Activated naive CD4-positive, alpha-beta T cell treated with anti-CD3 and anti-CD28 coated beads for 36 hours (primary cell): ENCODE results near the gene RGS7. TPM values are rescaled to one million over a fixed set of nuclear protein-coding genes. Genes with fewer than 3 reads are reported as not detected.
"Not testable (repeated sequence)": the region's sequence is repeated elsewhere in the genome, so short reads cannot be mapped to it uniquely, and the experiment has no call there.

Source experiments
- CTCF ChIA-PET: fragments of 350-600 bp; sonication (Branson Sonifier 250); formaldehyde crosslinking; loops from one replicate; lab custom pipeline; 2021; ENCODE audit warnings: antibody characterized with exemption; lab: Charles Lee
- DNase-seq: peaks from one replicate; pipeline ENCODE4 v3.0.0-alpha.2; 2020
- H3K27ac Mint-ChIP-seq: one replicate; pipeline ENCODE4 v1.8.0; 2021; ENCODE audit warnings: mild to moderate bottlenecking, mixed read lengths
- H3K27me3 Mint-ChIP-seq: one replicate; pipeline ENCODE4 v1.8.0; 2021; ENCODE audit warnings: low read depth, mixed read lengths
- H3K36me3 Mint-ChIP-seq: one replicate; pipeline ENCODE4 v1.8.0; 2021; ENCODE audit warnings: low read depth, mixed read lengths
- H3K4me1 Mint-ChIP-seq: one replicate; pipeline ENCODE4 v1.8.0; 2021; ENCODE audit warnings: low read depth, mixed read lengths
- H3K4me3 Mint-ChIP-seq: one replicate; pipeline ENCODE4 v1.8.0; 2021; ENCODE audit warnings: mild to moderate bottlenecking, moderate library complexity, mixed read lengths
- H3K9me3 Mint-ChIP-seq: one replicate; pipeline ENCODE4 v1.8.0; 2021; ENCODE audit warnings: mixed read lengths
- intact Hi-C: fragments of 100-400 bp; cut with micrococcal nuclease; formaldehyde crosslinking; loops from one replicate; pipeline ENCODE4 v1.15.1; 2023
- total RNA-seq, 2 experiments: library from RNA; stranded (reverse); gene quantifications; one replicate each; pipeline ENCODE4 v1.2.3, GENCODE V29; 2021

The RGS7 gene
- total RNA-seq, 2 experiments from 2014 or later, result not detected

- Mint-ChIP-seq H3K9me3 (no peaks in the 10 kb centered on the region), H3K36me3 (no peaks in the 10 kb centered on the region), H3K4me1 (no peaks in the 10 kb centered on the region), H3K27me3 (no peaks in the 10 kb centered on the region), H3K27ac (no peak overlapping the region), H3K4me3 (no peak overlapping the region)
- CTCF ChIA-PET, result no interaction called here
- no peak for DNase-seq
- intact Hi-C loops, result no loop called here
Measured at GRCh38 chr1:240806200-240806745, 550.7 kb downstream of the RGS7 start.

- CTCF ChIA-PET, result no interaction called here
- Mint-ChIP-seq H3K4me1 (no peaks in the 10 kb centered on the region), H3K27me3 (no peaks in the 10 kb centered on the region), H3K36me3 (no peaks in the 10 kb centered on the region), H3K4me3 (no peak overlapping the region), H3K9me3 (no peaks in the 10 kb centered on the region), H3K27ac (no peak overlapping the region)
- DNase-seq, result no peak
- intact Hi-C loops, result no loop called here
Measured at GRCh38 chr1:240804475-240804874, 552.5 kb downstream of the RGS7 start.

- Mint-ChIP-seq H3K27me3 (no peaks in the 10 kb centered on the region), H3K36me3 (no peaks in the 10 kb centered on the region), H3K4me1 (no peaks in the 10 kb centered on the region), H3K9me3 (no peaks in the 10 kb centered on the region), H3K4me3 (no peak overlapping the region), H3K27ac (no peak overlapping the region)
- intact Hi-C loops, result no loop called here
- CTCF ChIA-PET, result no interaction called here
- DNase-seq, result no peak
Measured at GRCh38 chr1:240803151-240803550, 553.9 kb downstream of the RGS7 start.

- no peak overlapping the region for H3K4me3 Mint-ChIP-seq
- intact Hi-C loops, result no loop called here
- CTCF ChIA-PET, result no interaction called here
Measured at GRCh38 chr1:240802271-240802670, 554.7 kb downstream of the RGS7 start.

GRCh38 chr1:240801442-240801841, 555.6 kb downstream of the RGS7 start:
- no peak for DNase-seq
- intact Hi-C loops, result no loop called here
- Mint-ChIP-seq H3K36me3 (no peaks in the 10 kb centered on the region), H3K9me3 (no peaks in the 10 kb centered on the region), H3K27me3 (no peaks in the 10 kb centered on the region), H3K4me3 (no peak overlapping the region), H3K27ac (no peak overlapping the region), H3K4me1 (no peaks in the 10 kb centered on the region)
- CTCF ChIA-PET, result no interaction called here

More at GRCh38 chr1:240802271-240802670, 554.7 kb downstream of the RGS7 start:
- DNase-seq, result no peak
- no peaks in the 10 kb centered on the region for H3K9me3 Mint-ChIP-seq
- no peaks in the 10 kb centered on the region for H3K36me3 Mint-ChIP-seq
- no peaks in the 10 kb centered on the region for H3K4me1 Mint-ChIP-seq
- no peaks in the 10 kb centered on the region for H3K27me3 Mint-ChIP-seq
- H3K27ac Mint-ChIP-seq, result no peak overlapping the region

GRCh38 chr1:240800291-240800690, 556.7 kb downstream of the RGS7 start:
- H3K27me3 Mint-ChIP-seq, result no peaks in the 10 kb centered on the region
- H3K27ac Mint-ChIP-seq, result no peak overlapping the region
- intact Hi-C loops, result no loop called here
- H3K9me3 Mint-ChIP-seq, result no peaks in the 10 kb centered on the region
- H3K4me1 Mint-ChIP-seq, result no peaks in the 10 kb centered on the region
- no peak for DNase-seq
- no peaks in the 10 kb centered on the region for H3K36me3 Mint-ChIP-seq
- no peak overlapping the region for H3K4me3 Mint-ChIP-seq
- CTCF ChIA-PET, result interaction anchor here (0.7 kb wide), 1 partner anchor 83 kb away, joined by 3 read pairs; no protein-coding TSS in a partner anchor

- CTCF ChIA-PET, result no interaction called here
- intact Hi-C loops, result no loop called here
- Mint-ChIP-seq H3K27me3 (no peaks in the 10 kb centered on the region), H3K36me3 (no peaks in the 10 kb centered on the region), H3K9me3 (no peaks in the 10 kb centered on the region), H3K4me3 (no peak overlapping the region), H3K4me1 (no peaks in the 10 kb centered on the region), H3K27ac (no peak overlapping the region)
- no peak for DNase-seq
Measured at GRCh38 chr1:240797050-240797449, 560.0 kb downstream of the RGS7 start.

- CTCF ChIA-PET, result no interaction called here
- no peak overlapping the region for H3K27ac Mint-ChIP-seq
- intact Hi-C loops, result no loop called here
- H3K4me3 Mint-ChIP-seq, result no peak overlapping the region
- peaks cover 2% of the 10 kb centered on the region for H3K9me3 Mint-ChIP-seq
- no peaks in the 10 kb centered on the region for H3K27me3 Mint-ChIP-seq
- no peaks in the 10 kb centered on the region for H3K36me3 Mint-ChIP-seq
- H3K4me1 Mint-ChIP-seq, result no peaks in the 10 kb centered on the region
- DNase-seq, result no peak
Measured at GRCh38 chr1:240794046-240794843, 562.8 kb downstream of the RGS7 start.

- no peak overlapping the region for H3K27ac Mint-ChIP-seq
- peaks cover 2% of the 10 kb centered on the region for H3K9me3 Mint-ChIP-seq
- no peak for DNase-seq
- no peak overlapping the region for H3K4me3 Mint-ChIP-seq
- H3K4me1 Mint-ChIP-seq, result no peaks in the 10 kb centered on the region
- H3K36me3 Mint-ChIP-seq, result no peaks in the 10 kb centered on the region
- no peaks in the 10 kb centered on the region for H3K27me3 Mint-ChIP-seq
- intact Hi-C loops, result no loop called here
- CTCF ChIA-PET, result no interaction called here
Measured at GRCh38 chr1:240792915-240793529, 564.0 kb downstream of the RGS7 start.

- H3K4me1 Mint-ChIP-seq, result no peaks in the 10 kb centered on the region
- intact Hi-C loops, result no loop called here
- CTCF ChIA-PET, result no interaction called here
- H3K27me3 Mint-ChIP-seq, result no peaks in the 10 kb centered on the region
- H3K36me3 Mint-ChIP-seq, result no peaks in the 10 kb centered on the region
- no peak overlapping the region for H3K27ac Mint-ChIP-seq
- no peak overlapping the region for H3K4me3 Mint-ChIP-seq
- no peak for DNase-seq
- peaks cover 2% of the 10 kb centered on the region for H3K9me3 Mint-ChIP-seq
Measured at GRCh38 chr1:240790856-240791255, 566.1 kb downstream of the RGS7 start.

GRCh38 chr1:240786880-240787279, 570.1 kb downstream of the RGS7 start:
- DNase-seq, result no peak
- intact Hi-C loops, result no loop called here
- Mint-ChIP-seq H3K27me3 (no peaks in the 10 kb centered on the region), H3K36me3 (no peaks in the 10 kb centered on the region), H3K4me3 (no peak overlapping the region), H3K9me3 (peaks cover 2% of the 10 kb centered on the region), H3K4me1 (no peaks in the 10 kb centered on the region), H3K27ac (no peak overlapping the region)
- CTCF ChIA-PET, result no interaction called here

GRCh38 chr1:240784776-240785175, 572.2 kb downstream of the RGS7 start:
- no peaks in the 10 kb centered on the region for H3K9me3 Mint-ChIP-seq
- no peaks in the 10 kb centered on the region for H3K4me1 Mint-ChIP-seq
- H3K27ac Mint-ChIP-seq, result no peak overlapping the region
- H3K36me3 Mint-ChIP-seq, result no peaks in the 10 kb centered on the region
- intact Hi-C loops, result no loop called here
- CTCF ChIA-PET, result no interaction called here
- DNase-seq, result no peak
- H3K27me3 Mint-ChIP-seq, result no peaks in the 10 kb centered on the region
- H3K4me3 Mint-ChIP-seq, result no peak overlapping the region

- H3K27ac Mint-ChIP-seq, H3K4me3 Mint-ChIP-seq, CTCF ChIA-PET, H3K9me3 Mint-ChIP-seq, H3K36me3 Mint-ChIP-seq, H3K27me3 Mint-ChIP-seq, intact Hi-C loops, H3K4me1 Mint-ChIP-seq, DNase-seq: not testable (repeated sequence)
Measured at GRCh38 chr1:240783728-240784137, 573.3 kb downstream of the RGS7 start.
